AG10803 (cell line): ENCODE data around the gene STK11.

ENCODE experiments used
- DNase-seq: peaks from one replicate; pipeline ENCODE4 v3.0.0; 2010; ENCODE audit warnings: low read depth
- H3K4me3 ChIP-seq: 2 replicates; pipeline ENCODE4 v1.5.1; 2011; ENCODE audit warnings: mild to moderate bottlenecking, low read length, control low read depth
- TF ChIP-seq, protein P1 (sequence below): conservative IDR thresholded peaks from 2 replicates; pipeline ENCODE4 v1.5.1; 2011; ENCODE audit warnings: mild to moderate bottlenecking, low read length, control low read depth, inconsistent platforms

Gene STK11

DNA sequence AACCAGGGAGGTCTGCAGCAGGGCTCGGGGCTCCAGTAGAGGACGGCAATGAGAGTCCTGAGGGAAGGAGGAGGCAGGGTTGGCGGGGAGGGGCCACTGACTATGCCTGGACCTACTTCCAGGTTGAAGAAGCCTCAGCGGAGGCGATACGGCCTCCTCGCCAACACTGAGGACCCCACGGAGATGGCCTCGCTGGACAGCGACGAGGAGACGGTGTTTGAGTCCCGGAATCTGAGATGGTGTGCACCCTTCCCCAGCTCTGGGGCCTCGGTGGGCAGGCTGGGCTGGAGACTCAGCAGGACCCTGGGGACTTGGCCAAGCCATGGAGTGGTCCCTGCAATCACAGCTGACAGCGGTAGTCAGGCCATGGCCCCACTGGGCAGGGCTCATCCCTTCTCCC lies 71.5 kb downstream of the STK11 start:
- no peak overlapping the region; the same call in 1 of the 2 replicates for H3K4me3 ChIP-seq
- TF ChIP-seq, protein P1, sequence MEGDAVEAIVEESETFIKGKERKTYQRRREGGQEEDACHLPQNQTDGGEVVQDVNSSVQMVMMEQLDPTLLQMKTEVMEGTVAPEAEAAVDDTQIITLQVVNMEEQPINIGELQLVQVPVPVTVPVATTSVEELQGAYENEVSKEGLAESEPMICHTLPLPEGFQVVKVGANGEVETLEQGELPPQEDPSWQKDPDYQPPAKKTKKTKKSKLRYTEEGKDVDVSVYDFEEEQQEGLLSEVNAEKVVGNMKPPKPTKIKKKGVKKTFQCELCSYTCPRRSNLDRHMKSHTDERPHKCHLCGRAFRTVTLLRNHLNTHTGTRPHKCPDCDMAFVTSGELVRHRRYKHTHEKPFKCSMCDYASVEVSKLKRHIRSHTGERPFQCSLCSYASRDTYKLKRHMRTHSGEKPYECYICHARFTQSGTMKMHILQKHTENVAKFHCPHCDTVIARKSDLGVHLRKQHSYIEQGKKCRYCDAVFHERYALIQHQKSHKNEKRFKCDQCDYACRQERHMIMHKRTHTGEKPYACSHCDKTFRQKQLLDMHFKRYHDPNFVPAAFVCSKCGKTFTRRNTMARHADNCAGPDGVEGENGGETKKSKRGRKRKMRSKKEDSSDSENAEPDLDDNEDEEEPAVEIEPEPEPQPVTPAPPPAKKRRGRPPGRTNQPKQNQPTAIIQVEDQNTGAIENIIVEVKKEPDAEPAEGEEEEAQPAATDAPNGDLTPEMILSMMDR = no peak
- DNase-seq = no peak
